Measurements from ENCODE around the gene MLKL.

DNA sequence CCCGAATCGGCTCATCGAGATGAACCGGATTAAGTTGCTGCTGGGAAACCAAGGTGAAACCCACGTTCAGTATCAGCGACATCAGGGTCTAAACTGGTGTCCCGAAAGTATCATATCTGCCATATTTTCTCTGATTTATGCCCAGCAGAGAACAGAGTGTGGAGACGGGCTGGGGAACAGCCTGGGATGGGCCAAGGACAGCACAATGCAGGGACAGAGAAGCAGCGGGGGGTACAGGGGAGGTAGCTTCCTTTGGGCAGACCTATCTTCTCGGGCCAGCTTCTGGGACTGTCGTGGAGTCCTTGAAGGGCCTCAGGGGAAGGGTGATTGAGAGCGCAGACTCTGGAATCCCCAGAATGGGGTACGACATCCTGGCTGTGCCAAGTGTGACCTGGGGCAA, 17.5 kb upstream of the MLKL start:
- TF ChIP-seq ZNF44 (CRISPR knock-in tag; IDR thresholded peaks at IDR 0.05) (no peak), ZSCAN29 (CRISPR knock-in tag; conservative IDR thresholded peaks at IDR 0.05) (no peak), ZEB1 (IDR thresholded peaks at IDR 0.05; ENCODE audit: insufficient replicate concordance, low read depth) (no peak), NFIB (CRISPR knock-in tag; IDR thresholded peaks at IDR 0.05; ENCODE audit: borderline replicate concordance) (no peak)

Measured in HepG2 (cell line).